Esophagus muscularis mucosa (tissue), 4 donors: ENCODE results near the gene NINJ1. TPM values are rescaled to one million over a fixed set of nuclear protein-coding genes. Genes with fewer than 3 reads are reported as not detected.

Experiments used
- DNase-seq: peaks from one replicate; pipeline ENCODE4 v3.0.0-alpha.2; 2017; ENCODE audit errors: extremely low spot score
- H3K27ac ChIP-seq, 4 donors: fragments of 200-600 bp; sonication (generic); replicated peaks in 1 of 4; 1 replicate in 3 of 4; 2 replicates in 1 of 4; pipeline ENCODE4 v1.5.1; 2016 to 2019; ENCODE audit warnings: mild to moderate bottlenecking in 1 of 4
- H3K27me3 ChIP-seq, 4 donors: fragments of 200-600 bp; sonication (generic); one replicate each; pipeline versions ENCODE4 v1.5.1 to v1.6.0; 2016 to 2019
- H3K36me3 ChIP-seq, 4 donors: fragments of 200-600 bp; sonication (generic); one replicate each; pipeline ENCODE4 v1.5.1; 2016 to 2019
- H3K4me1 ChIP-seq, 4 donors: fragments of 200-600 bp; sonication (generic); one replicate each; pipeline ENCODE4 v1.5.1; 2016 to 2019
- H3K4me3 ChIP-seq, 4 donors: fragments of 200-600 bp; sonication (generic); 1 replicate in 2 of 4; 2 replicates in 2 of 4; pipeline ENCODE4 v1.5.1; 2016 to 2019; ENCODE audit warnings: mild to moderate bottlenecking in 4 of 4, moderate library complexity in 1 of 4
- H3K9me3 ChIP-seq, 4 donors: fragments of 200-600 bp; sonication (generic); 1 replicate in 3 of 4; 2 replicates in 1 of 4; pipeline ENCODE4 v1.5.1; 2016 to 2019
- CTCF ChIP-seq, 3 experiments: fragments of 200-600 bp in 2 of 3; fragments of 450-650 bp in 1 of 3; sonication (generic) in 2 of 3; IDR thresholded peaks; one replicate each; pipeline ENCODE4 v1.5.1; 2017 to 2019; ENCODE audit warnings: antibody characterized with exemption in 3 of 3, mild to moderate bottlenecking in 2 of 3, moderate library complexity in 1 of 3
- EP300 ChIP-seq: sonication (generic); formaldehyde crosslinking; IDR thresholded peaks from one replicate; pipeline ENCODE4 v1.6.1; 2017; ENCODE audit warnings: antibody characterized with exemption
- POLR2A ChIP-seq: fragments of 450-650 bp; IDR thresholded peaks from one replicate; pipeline ENCODE4 v1.6.1; 2017; ENCODE audit warnings: antibody characterized with exemption, moderate library complexity, mild to moderate bottlenecking, low read depth
- POLR2AphosphoS5 ChIP-seq, 2 donors: sonication (generic); formaldehyde crosslinking; IDR thresholded peaks; one replicate each; pipeline ENCODE4 v1.6.1; 2017; ENCODE audit warnings: antibody characterized with exemption in 2 of 2
- WGBS: methylation state at CpG from one replicate; pipeline ENCODE4 v1.1.5; 2018; 5-methylcytosine and 5-hydroxymethylcytosine counted together
- intact Hi-C: fragments of 100-400 bp; cut with DNase I; formaldehyde crosslinking; loops from one replicate; pipeline ENCODE4 v1.15.1; 2023
- total RNA-seq, 4 donors: library from RNA; depleted of rRNA; stranded (reverse); fragments of >200 nt; gene quantifications; one replicate each; pipeline versions ENCODE4 v1.1.0 to v1.2.1, GENCODE V29; 2016

The NINJ1 gene
- total RNA-seq, 4 donors from 2014 or later: 69.3 to 90.6 (median 72.7) TPM

GRCh38 chr9:93139365-93140182 lies 5.5 kb upstream of the NINJ1 start:
- intact Hi-C loops: loop anchor here (10.0 kb wide), 1 partner anchor 315 kb away; the partner anchor contains the start of genes FAM120A and FAM120AOS
- Histone ChIP-seq H3K9me3 (no peaks in the 10 kb centered on the region), H3K4me1 (peaks cover 17 to 36% (median 25%) of the 10 kb centered on the region in 4 donors), H3K36me3 (no peaks in the 10 kb centered on the region), H3K27ac (no peak overlapping the region), H3K27me3 (no peaks in the 10 kb centered on the region), H3K4me3 (no peak overlapping the region)
- WGBS: 87% methylated on average over 15 of the region's 16 CpGs
- TF ChIP-seq CTCF (IDR thresholded peaks at IDR 0.05) (no peak), POLR2A (no peak), EP300 (no peak), POLR2AphosphoS5 (IDR thresholded peaks at IDR 0.05) (no peak)
- DNase-seq: no peak

- Histone ChIP-seq H3K27me3 (no peaks in the 10 kb centered on the region), H3K4me3 (no peak overlapping the region), H3K27ac (no peak overlapping the region), H3K4me1 (peaks cover 12 to 35% (median 21%) of the 10 kb centered on the region in 4 donors), H3K36me3 (no peaks in the 10 kb centered on the region), H3K9me3 (no peaks in the 10 kb centered on the region)
- TF ChIP-seq CTCF (IDR thresholded peaks at IDR 0.05) (no peak), EP300 (no peak), POLR2A (no peak), POLR2AphosphoS5 (IDR thresholded peaks at IDR 0.05) (no peak)
- intact Hi-C loops: loop anchor here (10.0 kb wide), 1 partner anchor 317 kb away; the partner anchor contains the start of genes FAM120A and FAM120AOS
- DNase-seq: no peak
- WGBS: 76% methylated on average over 7 of the region's 7 CpGs
These were observed 4.2 kb upstream of the NINJ1 start for GRCh38 chr9:93138171-93138764.

- TF ChIP-seq POLR2AphosphoS5 (IDR thresholded peaks at IDR 0.05): no peak
- no peak for TF ChIP-seq EP300
- no peak for TF ChIP-seq CTCF (IDR thresholded peaks at IDR 0.05)
- no peak for TF ChIP-seq POLR2A
- 91% methylated on average over 6 of the region's 11 CpGs for WGBS
- DNase-seq: no peak
- Histone ChIP-seq H3K27me3 (no peaks in the 10 kb centered on the region), H3K27ac (no peak overlapping the region), H3K36me3 (no peaks in the 10 kb centered on the region), H3K4me3 (no peak overlapping the region), H3K9me3 (no peaks in the 10 kb centered on the region), H3K4me1 (peaks cover 21 to 42% (median 30%) of the 10 kb centered on the region in 4 donors)
- intact Hi-C loops: loop anchor here (10.0 kb wide), 1 partner anchor 317 kb away; the partner anchor contains the start of genes FAM120A and FAM120AOS
These were observed 3.3 kb upstream of the NINJ1 start for GRCh38 chr9:93137362-93137761.

GRCh38 chr9:93136011-93136440 lies 2.0 kb upstream of the NINJ1 start:
- 35% methylated on average over 7 of the region's 11 CpGs for WGBS
- no peaks in the 10 kb centered on the region for H3K27me3 ChIP-seq
- H3K27ac ChIP-seq: peak overlapping the region in 2 of 4 donors; percentile 23 to 32
- H3K4me1 ChIP-seq: peaks cover 34 to 49% (median 43%) of the 10 kb centered on the region in 4 donors
- no peak overlapping the region for H3K4me3 ChIP-seq
- DNase-seq: no peak
- intact Hi-C loops: loop anchor here (10.0 kb wide), 1 partner anchor 319 kb away; the partner anchor contains the start of genes FAM120A and FAM120AOS
- H3K9me3 ChIP-seq: no peaks in the 10 kb centered on the region
- TF ChIP-seq CTCF (IDR thresholded peaks at IDR 0.05): no peak
- TF ChIP-seq POLR2A: no peak
- no peak for TF ChIP-seq POLR2AphosphoS5 (IDR thresholded peaks at IDR 0.05)
- no peak for TF ChIP-seq EP300
- no peaks in the 10 kb centered on the region for H3K36me3 ChIP-seq
